WTC11 (cell line): ENCODE results near the gene PLXNA2. TPM values are rescaled to one million over a fixed set of nuclear protein-coding genes. Genes with fewer than 3 reads are reported as not detected.

Experiments
- ATAC-seq: fragments of 200-7000 bp; cut with Tn5 transposase; 2 replicates; pipeline ENCODE4 v1.10.0; 2021; ENCODE audit warnings: mild to moderate bottlenecking, moderate library complexity
- CTCF ChIA-PET: fragments of 300-600 bp; sonication (Branson Sonifier 250); formaldehyde crosslinking; loops from one replicate; lab custom pipeline; 2021; ENCODE audit warnings: antibody characterized with exemption; lab: Charles Lee
- POLR2A ChIA-PET: fragments of 350-600 bp; sonication (Branson Sonifier 250); formaldehyde crosslinking; loops from one replicate; lab custom pipeline; 2021; ENCODE audit warnings: antibody characterized with exemption; lab: Charles Lee
- DNase-seq: peaks from one replicate; pipeline ENCODE4 v3.0.0; 2021; ENCODE audit warnings: low spot score
- H3K27ac Mint-ChIP-seq: 2 replicates; pipeline ENCODE4 v1.8.0; 2021; ENCODE audit warnings: mixed read lengths
- H3K27me3 Mint-ChIP-seq: 2 replicates; pipeline ENCODE4 v1.8.0; 2021; ENCODE audit warnings: low read depth, mild to moderate bottlenecking, moderate library complexity, mixed read lengths
- H3K36me3 Mint-ChIP-seq: 2 replicates; pipeline ENCODE4 v1.8.0; 2021; ENCODE audit warnings: mixed read lengths
- H3K4me1 Mint-ChIP-seq: 2 replicates; pipeline ENCODE4 v1.8.0; 2022; ENCODE audit warnings: mixed read lengths
- H3K4me3 Mint-ChIP-seq: 2 replicates; pipeline ENCODE4 v1.8.0; 2021; ENCODE audit warnings: mild to moderate bottlenecking, moderate library complexity, mixed read lengths
- H3K9me3 Mint-ChIP-seq: 2 replicates; pipeline ENCODE4 v1.8.0; 2021; ENCODE audit warnings: mixed read lengths
- CREM ChIP-seq: sonication (generic); formaldehyde crosslinking; IDR thresholded peaks from 2 replicates; pipeline ENCODE4 v1.8.1; 2022; ENCODE audit warnings: mild to moderate bottlenecking, missing genetic modification reagents, moderate library complexity
- GABPB1 ChIP-seq: sonication (generic); formaldehyde crosslinking; IDR thresholded peaks from 2 replicates; pipeline ENCODE4 v1.8.1; 2023; ENCODE audit warnings: mild to moderate bottlenecking, missing genetic modification reagents
- JAZF1 ChIP-seq: fragments of 250-450 bp; sonication (Bioruptor Pico); IDR thresholded peaks from 2 replicates; pipeline ENCODE4 v1.9.0; 2021; ENCODE audit warnings: moderate library complexity, mild to moderate bottlenecking, inconsistent platforms
- KAT7 ChIP-seq: sonication (generic); formaldehyde crosslinking; IDR thresholded peaks from 2 replicates; pipeline ENCODE4 v1.8.1; 2023; ENCODE audit warnings: missing genetic modification reagents, mild to moderate bottlenecking, borderline replicate concordance
- MYBL2 ChIP-seq: sonication (generic); formaldehyde crosslinking; IDR thresholded peaks from 2 replicates; pipeline ENCODE4 v1.8.1; 2023; ENCODE audit warnings: mild to moderate bottlenecking, moderate library complexity, missing genetic modification reagents
- RELA ChIP-seq: sonication (generic); formaldehyde crosslinking; IDR thresholded peaks from 2 replicates; pipeline ENCODE4 v1.8.1; 2022; ENCODE audit warnings: missing genetic modification reagents, mild to moderate bottlenecking, borderline replicate concordance
- ZNF138 ChIP-seq: sonication (generic); formaldehyde crosslinking; conservative IDR thresholded peaks from 2 replicates; pipeline ENCODE4 v1.8.1; 2022; ENCODE audit warnings: mild to moderate bottlenecking, moderate library complexity, missing genetic modification reagents
- ZNF232 ChIP-seq: sonication (generic); formaldehyde crosslinking; IDR thresholded peaks from 2 replicates; pipeline ENCODE4 v1.8.0; 2022; ENCODE audit warnings: mild to moderate bottlenecking, missing genetic modification reagents
- ZNF416 ChIP-seq: fragments of 250-450 bp; sonication (Bioruptor Pico); IDR thresholded peaks from 2 replicates; pipeline ENCODE4 v1.9.0; 2021; ENCODE audit warnings: mild to moderate bottlenecking, inconsistent platforms
- total RNA-seq: library from RNA; stranded (reverse); gene quantifications from 3 replicates; pipeline ENCODE4 v1.2.3, GENCODE V29; 2021
- TF ChIP-seq, protein P1 (sequence below): sonication (generic); formaldehyde crosslinking; IDR thresholded peaks from 2 replicates; pipeline ENCODE4 v1.8.1; 2023; ENCODE audit warnings: mild to moderate bottlenecking, missing genetic modification reagents
- TF ChIP-seq, protein P2 (sequence below): fragments of 250-450 bp; sonication (Bioruptor Pico); IDR thresholded peaks from 2 replicates; pipeline ENCODE4 v1.9.0; 2021; ENCODE audit warnings: mild to moderate bottlenecking
- TF ChIP-seq, protein P3 (sequence below): sonication (generic); formaldehyde crosslinking; IDR thresholded peaks from 2 replicates; pipeline ENCODE4 v1.8.0; 2022; ENCODE audit warnings: mild to moderate bottlenecking, missing genetic modification reagents
- TF ChIP-seq, protein P4 (sequence below): sonication (generic); formaldehyde crosslinking; conservative IDR thresholded peaks from 2 replicates; pipeline ENCODE4 v1.8.1; 2023; ENCODE audit warnings: mild to moderate bottlenecking, low read depth, missing genetic modification reagents, moderate library complexity
- TF ChIP-seq, protein P5 (sequence below): sonication (generic); formaldehyde crosslinking; IDR thresholded peaks from 2 replicates; pipeline ENCODE4 v1.8.1; 2023; ENCODE audit warnings: mild to moderate bottlenecking, missing genetic modification reagents, moderate library complexity
- TF ChIP-seq, protein P6 (sequence below): sonication (generic); formaldehyde crosslinking; IDR thresholded peaks from 2 replicates; pipeline ENCODE4 v1.8.1; 2023; ENCODE audit warnings: mild to moderate bottlenecking, missing genetic modification reagents, moderate library complexity

The PLXNA2 gene
- total RNA-seq, 1 experiment from 2014 or later: 4.2 TPM

DNA sequence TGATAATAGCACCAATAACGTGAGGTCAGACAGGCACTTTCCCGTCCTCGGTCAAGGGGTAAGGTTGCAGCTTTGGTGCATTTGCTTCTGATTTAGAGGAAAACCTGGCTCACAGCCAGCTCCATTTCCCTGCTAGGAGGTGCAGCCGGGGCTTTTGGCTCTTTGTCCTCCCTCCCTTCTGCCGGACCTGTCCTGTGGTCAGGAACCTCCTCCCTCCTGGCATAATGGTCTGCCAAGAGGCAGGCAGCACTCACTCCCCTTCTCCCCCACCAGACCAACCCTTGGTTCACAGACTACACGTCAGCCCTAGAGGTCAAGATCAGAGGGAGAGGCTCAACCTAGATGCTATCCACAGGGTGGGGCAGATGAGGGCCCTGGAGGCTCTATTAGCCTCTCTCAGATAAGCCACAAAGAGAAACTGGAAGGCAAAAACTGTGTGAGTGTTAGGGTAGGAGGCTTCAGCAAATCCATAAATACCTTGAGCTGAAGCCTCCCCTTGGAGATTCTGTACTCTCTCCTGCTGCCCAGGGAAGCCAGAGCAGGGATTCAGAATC, 64.8 kb downstream of the PLXNA2 start:
- CTCF ChIA-PET: interaction anchor here (1.0 to 3.6 kb wide), 6 partner anchors 12 to 182 kb away, joined by 3 to 23 read pairs (median 7); partner anchors contain the start of gene PLXNA2
- peaks cover 60% of the 10 kb centered on the region for H3K4me1 Mint-ChIP-seq
- H3K27me3 Mint-ChIP-seq: no peaks in the 10 kb centered on the region; the same call in 1 of the 2 replicates
- ATAC-seq (no peak), DNase-seq (no peak)
- no peaks in the 10 kb centered on the region for H3K36me3 Mint-ChIP-seq
- no peak overlapping the region for H3K27ac Mint-ChIP-seq
- no peaks in the 10 kb centered on the region for H3K9me3 Mint-ChIP-seq
- no peak for TF ChIP-seq ZNF232 (CRISPR knock-in tag)
- TF ChIP-seq, protein P1, sequence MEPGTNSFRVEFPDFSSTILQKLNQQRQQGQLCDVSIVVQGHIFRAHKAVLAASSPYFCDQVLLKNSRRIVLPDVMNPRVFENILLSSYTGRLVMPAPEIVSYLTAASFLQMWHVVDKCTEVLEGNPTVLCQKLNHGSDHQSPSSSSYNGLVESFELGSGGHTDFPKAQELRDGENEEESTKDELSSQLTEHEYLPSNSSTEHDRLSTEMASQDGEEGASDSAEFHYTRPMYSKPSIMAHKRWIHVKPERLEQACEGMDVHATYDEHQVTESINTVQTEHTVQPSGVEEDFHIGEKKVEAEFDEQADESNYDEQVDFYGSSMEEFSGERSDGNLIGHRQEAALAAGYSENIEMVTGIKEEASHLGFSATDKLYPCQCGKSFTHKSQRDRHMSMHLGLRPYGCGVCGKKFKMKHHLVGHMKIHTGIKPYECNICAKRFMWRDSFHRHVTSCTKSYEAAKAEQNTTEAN (CRISPR knock-in tag): no peak
- TF ChIP-seq, protein P2, sequence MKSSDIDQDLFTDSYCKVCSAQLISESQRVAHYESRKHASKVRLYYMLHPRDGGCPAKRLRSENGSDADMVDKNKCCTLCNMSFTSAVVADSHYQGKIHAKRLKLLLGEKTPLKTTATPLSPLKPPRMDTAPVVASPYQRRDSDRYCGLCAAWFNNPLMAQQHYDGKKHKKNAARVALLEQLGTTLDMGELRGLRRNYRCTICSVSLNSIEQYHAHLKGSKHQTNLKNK (CRISPR knock-in tag): no peak
- TF ChIP-seq, protein P3, sequence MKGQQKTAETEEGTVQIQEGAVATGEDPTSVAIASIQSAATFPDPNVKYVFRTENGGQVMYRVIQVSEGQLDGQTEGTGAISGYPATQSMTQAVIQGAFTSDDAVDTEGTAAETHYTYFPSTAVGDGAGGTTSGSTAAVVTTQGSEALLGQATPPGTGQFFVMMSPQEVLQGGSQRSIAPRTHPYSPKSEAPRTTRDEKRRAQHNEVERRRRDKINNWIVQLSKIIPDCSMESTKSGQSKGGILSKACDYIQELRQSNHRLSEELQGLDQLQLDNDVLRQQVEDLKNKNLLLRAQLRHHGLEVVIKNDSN: no peak
- no peak for TF ChIP-seq ZNF416 (CRISPR knock-in tag)
- TF ChIP-seq KAT7 (CRISPR knock-in tag): no peak
- no peak overlapping the region for H3K4me3 Mint-ChIP-seq
- POLR2A ChIA-PET: interaction anchor here (0.6 to 1.0 kb wide), 2 partner anchors 27 to 138 kb away, joined by 3 read pairs; no protein-coding TSS in a partner anchor

DNA sequence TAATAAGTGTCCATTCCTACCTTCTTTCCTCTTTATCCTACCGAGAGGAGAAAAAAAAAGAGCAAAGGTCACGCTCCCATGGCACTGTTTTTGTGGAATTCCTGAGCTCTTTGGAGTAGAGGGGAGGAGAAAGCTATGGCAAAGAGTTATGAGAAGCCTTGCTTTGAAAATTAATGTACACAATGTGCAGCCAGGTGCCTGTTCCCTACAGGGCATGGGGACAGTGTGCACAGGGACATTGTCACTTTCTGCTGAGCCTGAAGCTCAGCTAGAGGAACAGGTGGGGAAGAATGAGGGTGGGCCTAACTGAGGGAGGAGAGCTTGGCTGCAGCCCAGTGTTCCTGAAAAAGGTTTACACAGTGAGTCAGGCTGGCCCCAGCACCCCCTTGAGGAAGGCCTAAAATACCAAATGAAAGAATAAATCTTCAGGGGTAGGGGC, 66.1 kb downstream of the PLXNA2 start:
- ATAC-seq (peak; percentile 43), DNase-seq (no peak)
- H3K4me1 Mint-ChIP-seq: peaks cover 62% of the 10 kb centered on the region
- CTCF ChIA-PET: interaction anchor here (0.8 to 3.6 kb wide), 10 partner anchors 11 to 180 kb away, joined by 3 to 23 read pairs (median 5); partner anchors contain the start of gene PLXNA2
- no peak overlapping the region for H3K4me3 Mint-ChIP-seq
- POLR2A ChIA-PET: interaction anchor here (0.6 to 1.0 kb wide), 2 partner anchors 95 to 137 kb away, joined by 3 to 5 read pairs; no protein-coding TSS in a partner anchor
- H3K36me3 Mint-ChIP-seq: no peaks in the 10 kb centered on the region
- H3K9me3 Mint-ChIP-seq: no peaks in the 10 kb centered on the region
- TF ChIP-seq JAZF1 (CRISPR knock-in tag) (no peak), RELA (CRISPR knock-in tag) (no peak)
- no peaks in the 10 kb centered on the region; the same call in 1 of the 2 replicates for H3K27me3 Mint-ChIP-seq
- peak overlapping the region; percentile 91 for H3K27ac Mint-ChIP-seq

DNA sequence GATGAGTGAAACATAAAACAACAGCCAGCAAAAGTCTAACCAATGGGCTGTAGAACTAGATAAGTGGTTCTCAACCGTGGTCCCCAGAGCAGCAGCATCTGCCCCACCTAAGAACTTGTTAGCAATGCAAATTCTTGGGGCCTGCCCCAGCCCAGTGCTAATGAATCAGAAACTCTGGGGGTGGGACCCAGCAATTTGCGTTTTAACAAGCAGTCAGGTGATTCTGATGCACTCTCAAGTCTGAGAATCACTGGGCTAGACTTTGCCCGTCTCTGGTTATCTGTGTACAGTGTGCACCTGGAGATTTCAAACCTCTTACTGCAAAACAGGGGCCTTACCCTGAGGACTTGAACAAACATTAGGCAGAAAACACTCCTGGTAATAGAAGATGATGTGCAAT, 66.5 kb downstream of the PLXNA2 start:
- H3K27me3 Mint-ChIP-seq: no peaks in the 10 kb centered on the region; the same call in 1 of the 2 replicates
- ChIA-PET POLR2A (no interaction called here), CTCF (interaction anchor here (0.8 to 3.6 kb wide), 8 partner anchors 11 to 156 kb away, joined by 4 to 23 read pairs (median 6); partner anchors contain the start of gene PLXNA2)
- no peaks in the 10 kb centered on the region for H3K36me3 Mint-ChIP-seq
- DNase-seq (peak; percentile 60), ATAC-seq (peak; percentile 66)
- TF ChIP-seq, protein P4, sequence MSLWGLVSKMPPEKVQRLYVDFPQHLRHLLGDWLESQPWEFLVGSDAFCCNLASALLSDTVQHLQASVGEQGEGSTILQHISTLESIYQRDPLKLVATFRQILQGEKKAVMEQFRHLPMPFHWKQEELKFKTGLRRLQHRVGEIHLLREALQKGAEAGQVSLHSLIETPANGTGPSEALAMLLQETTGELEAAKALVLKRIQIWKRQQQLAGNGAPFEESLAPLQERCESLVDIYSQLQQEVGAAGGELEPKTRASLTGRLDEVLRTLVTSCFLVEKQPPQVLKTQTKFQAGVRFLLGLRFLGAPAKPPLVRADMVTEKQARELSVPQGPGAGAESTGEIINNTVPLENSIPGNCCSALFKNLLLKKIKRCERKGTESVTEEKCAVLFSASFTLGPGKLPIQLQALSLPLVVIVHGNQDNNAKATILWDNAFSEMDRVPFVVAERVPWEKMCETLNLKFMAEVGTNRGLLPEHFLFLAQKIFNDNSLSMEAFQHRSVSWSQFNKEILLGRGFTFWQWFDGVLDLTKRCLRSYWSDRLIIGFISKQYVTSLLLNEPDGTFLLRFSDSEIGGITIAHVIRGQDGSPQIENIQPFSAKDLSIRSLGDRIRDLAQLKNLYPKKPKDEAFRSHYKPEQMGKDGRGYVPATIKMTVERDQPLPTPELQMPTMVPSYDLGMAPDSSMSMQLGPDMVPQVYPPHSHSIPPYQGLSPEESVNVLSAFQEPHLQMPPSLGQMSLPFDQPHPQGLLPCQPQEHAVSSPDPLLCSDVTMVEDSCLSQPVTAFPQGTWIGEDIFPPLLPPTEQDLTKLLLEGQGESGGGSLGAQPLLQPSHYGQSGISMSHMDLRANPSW: no peak
- TF ChIP-seq, protein P5, sequence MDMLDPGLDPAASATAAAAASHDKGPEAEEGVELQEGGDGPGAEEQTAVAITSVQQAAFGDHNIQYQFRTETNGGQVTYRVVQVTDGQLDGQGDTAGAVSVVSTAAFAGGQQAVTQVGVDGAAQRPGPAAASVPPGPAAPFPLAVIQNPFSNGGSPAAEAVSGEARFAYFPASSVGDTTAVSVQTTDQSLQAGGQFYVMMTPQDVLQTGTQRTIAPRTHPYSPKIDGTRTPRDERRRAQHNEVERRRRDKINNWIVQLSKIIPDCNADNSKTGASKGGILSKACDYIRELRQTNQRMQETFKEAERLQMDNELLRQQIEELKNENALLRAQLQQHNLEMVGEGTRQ (CRISPR knock-in tag): peak; percentile 31; the same call in 1 of the 2 replicates
- peaks cover 59% of the 10 kb centered on the region for H3K4me1 Mint-ChIP-seq
- 0 out of 2 replicates have a peak overlapping the region, but pooled peaks have one; percentile 4 for H3K4me3 Mint-ChIP-seq
- H3K27ac Mint-ChIP-seq: peak overlapping the region; percentile 91; the same call in 1 of the 2 replicates
- H3K9me3 Mint-ChIP-seq: no peaks in the 10 kb centered on the region

DNA sequence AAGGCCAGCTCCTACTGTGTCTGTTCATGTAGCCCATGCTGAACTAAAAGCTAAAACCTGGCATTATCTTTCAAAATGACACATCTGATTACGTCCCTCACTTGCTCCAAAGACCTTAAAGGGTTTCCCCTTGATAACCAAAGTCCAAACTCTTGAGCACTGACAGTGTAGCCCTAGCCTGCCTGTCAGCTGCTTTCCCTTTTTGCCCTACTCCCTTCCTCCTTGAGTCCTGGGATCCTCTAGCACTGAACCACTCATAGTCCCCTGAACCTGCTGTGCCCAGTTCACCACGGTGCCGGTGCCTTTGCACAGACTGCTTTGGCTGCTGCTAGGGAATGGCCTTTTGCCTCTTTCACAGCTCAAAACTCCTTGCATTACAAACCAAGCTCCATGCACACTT, 67.5 kb downstream of the PLXNA2 start:
- Mint-ChIP-seq H3K4me1 (peaks cover 56% of the 10 kb centered on the region), H3K9me3 (no peaks in the 10 kb centered on the region), H3K27ac (no peak overlapping the region), H3K27me3 (no peaks in the 10 kb centered on the region; the same call in 1 of the 2 replicates), H3K4me3 (no peak overlapping the region)
- no peak for DNase-seq
- ChIA-PET POLR2A (no interaction called here), CTCF (interaction anchor here (1.0 to 3.6 kb wide), 3 partner anchors 17 to 68 kb away, joined by 3 to 23 read pairs (median 9); partner anchors contain the start of gene PLXNA2)
- ATAC-seq: no peak
- TF ChIP-seq GABPB1 (CRISPR knock-in tag) (no peak), ZNF138 (CRISPR knock-in tag) (no peak), CREM (CRISPR knock-in tag) (no peak), MYBL2 (CRISPR knock-in tag) (no peak)
- TF ChIP-seq, protein P6, sequence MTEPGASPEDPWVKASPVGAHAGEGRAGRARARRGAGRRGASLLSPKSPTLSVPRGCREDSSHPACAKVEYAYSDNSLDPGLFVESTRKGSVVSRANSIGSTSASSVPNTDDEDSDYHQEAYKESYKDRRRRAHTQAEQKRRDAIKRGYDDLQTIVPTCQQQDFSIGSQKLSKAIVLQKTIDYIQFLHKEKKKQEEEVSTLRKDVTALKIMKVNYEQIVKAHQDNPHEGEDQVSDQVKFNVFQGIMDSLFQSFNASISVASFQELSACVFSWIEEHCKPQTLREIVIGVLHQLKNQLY: no peak
- TF ChIP-seq, all 79 proteins: peak for 0
- H3K36me3 Mint-ChIP-seq: no peaks in the 10 kb centered on the region
